GM12865 (cell line): Measurements from ENCODE around the gene WDR20.

Source experiments
- DNase-seq: peaks from one replicate; pipeline ENCODE4 v3.0.0; 2010; ENCODE audit warnings: low read depth
- H3K4me3 ChIP-seq: 2 replicates; pipeline ENCODE4 v1.5.1; 2011; ENCODE audit warnings: mild to moderate bottlenecking, low read depth, low read length, control low read depth
- TF ChIP-seq, protein P1 (sequence below): IDR thresholded peaks from 2 replicates; pipeline ENCODE4 v1.5.1; 2011; ENCODE audit warnings: low read length, control low read depth, low read depth, inconsistent platforms; ENCODE audit not compliant: insufficient read depth; ENCODE audit errors: missing control alignments

Gene WDR20

DNA sequence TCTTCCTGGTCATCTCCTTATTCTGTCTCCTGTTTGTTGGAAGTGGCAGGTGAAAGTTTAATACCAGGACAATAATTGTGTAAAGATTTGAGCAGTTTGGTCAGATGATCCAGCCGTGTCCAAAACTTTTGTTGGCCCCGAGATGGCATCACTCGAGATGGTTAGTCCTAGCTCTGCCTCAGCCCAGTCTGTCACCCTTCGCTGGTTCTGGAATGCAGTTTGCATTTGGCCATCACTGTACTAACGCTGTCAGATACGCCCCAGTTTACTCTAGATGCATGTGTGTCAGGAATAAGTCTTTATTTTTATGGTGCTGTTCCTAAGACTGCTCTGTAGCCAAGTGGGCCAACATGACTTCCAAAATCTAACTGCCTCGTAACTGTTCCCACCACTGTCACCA lies 85.7 kb downstream of the WDR20 start:
- no peak for DNase-seq
- no peak overlapping the region for H3K4me3 ChIP-seq
- TF ChIP-seq, protein P1, sequence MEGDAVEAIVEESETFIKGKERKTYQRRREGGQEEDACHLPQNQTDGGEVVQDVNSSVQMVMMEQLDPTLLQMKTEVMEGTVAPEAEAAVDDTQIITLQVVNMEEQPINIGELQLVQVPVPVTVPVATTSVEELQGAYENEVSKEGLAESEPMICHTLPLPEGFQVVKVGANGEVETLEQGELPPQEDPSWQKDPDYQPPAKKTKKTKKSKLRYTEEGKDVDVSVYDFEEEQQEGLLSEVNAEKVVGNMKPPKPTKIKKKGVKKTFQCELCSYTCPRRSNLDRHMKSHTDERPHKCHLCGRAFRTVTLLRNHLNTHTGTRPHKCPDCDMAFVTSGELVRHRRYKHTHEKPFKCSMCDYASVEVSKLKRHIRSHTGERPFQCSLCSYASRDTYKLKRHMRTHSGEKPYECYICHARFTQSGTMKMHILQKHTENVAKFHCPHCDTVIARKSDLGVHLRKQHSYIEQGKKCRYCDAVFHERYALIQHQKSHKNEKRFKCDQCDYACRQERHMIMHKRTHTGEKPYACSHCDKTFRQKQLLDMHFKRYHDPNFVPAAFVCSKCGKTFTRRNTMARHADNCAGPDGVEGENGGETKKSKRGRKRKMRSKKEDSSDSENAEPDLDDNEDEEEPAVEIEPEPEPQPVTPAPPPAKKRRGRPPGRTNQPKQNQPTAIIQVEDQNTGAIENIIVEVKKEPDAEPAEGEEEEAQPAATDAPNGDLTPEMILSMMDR = no peak

DNA sequence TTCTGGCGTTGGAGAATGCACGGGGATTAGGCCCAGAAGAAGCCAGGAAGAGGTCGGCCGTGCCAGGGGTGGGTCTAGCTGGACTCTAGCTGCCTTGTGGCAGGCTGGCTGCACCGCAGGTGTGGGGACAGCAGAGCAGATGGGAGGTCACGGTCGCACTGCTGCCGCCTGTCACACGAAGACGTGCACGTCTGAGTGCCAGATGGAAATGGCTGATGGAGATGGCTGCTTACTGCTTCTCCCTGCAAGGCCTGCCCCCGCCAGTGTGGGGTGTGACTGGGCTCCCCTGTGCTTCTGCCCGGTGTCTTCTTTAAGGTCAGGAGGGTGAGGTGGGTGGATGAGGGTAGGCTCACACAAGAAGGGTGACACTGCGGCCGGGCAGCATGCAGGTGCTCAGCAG lies 86.2 kb downstream of the WDR20 start:
- DNase-seq = no peak
- TF ChIP-seq, protein P1 = no peak
- no peak overlapping the region for H3K4me3 ChIP-seq

DNA sequence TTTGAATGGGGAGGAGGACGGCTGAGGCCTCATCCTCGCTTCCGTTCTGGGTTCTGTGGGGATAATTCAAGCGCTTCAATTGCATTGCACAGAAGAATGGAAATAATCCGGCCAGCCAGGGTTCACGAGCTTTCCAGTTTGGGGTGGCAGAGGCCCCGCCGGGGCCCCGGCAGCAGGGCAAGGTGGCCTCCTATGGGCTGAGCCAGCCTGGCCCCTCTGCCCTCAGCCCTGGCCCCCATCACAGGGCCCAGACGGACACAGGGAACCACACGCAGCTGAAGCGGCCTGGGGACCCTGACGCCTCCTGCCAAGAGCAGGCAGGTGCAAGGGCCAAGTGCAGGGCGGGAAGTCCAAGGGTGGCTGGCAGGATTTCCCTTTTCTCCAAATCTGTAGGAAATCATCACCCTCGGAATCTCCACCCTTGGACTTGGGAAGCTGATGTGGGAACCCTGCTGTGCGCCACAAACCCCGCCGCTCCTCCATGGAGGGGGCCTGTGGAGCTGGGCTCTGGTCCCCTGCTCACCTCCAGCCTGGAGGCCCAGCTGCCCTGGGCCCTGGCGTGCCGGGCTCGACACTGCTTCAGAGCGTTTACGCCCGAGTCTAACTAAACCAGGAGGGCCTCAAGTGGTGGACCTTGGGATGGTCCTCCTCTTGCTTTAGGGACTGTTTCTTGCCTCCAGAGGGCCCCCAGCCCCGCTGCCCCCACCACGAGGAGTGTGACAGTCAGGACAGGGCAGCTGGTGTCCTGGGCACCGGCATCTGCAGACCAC lies 86.8 kb downstream of the WDR20 start:
- no peak for DNase-seq
- H3K4me3 ChIP-seq = no peak overlapping the region
- TF ChIP-seq, protein P1 = no peak

DNA sequence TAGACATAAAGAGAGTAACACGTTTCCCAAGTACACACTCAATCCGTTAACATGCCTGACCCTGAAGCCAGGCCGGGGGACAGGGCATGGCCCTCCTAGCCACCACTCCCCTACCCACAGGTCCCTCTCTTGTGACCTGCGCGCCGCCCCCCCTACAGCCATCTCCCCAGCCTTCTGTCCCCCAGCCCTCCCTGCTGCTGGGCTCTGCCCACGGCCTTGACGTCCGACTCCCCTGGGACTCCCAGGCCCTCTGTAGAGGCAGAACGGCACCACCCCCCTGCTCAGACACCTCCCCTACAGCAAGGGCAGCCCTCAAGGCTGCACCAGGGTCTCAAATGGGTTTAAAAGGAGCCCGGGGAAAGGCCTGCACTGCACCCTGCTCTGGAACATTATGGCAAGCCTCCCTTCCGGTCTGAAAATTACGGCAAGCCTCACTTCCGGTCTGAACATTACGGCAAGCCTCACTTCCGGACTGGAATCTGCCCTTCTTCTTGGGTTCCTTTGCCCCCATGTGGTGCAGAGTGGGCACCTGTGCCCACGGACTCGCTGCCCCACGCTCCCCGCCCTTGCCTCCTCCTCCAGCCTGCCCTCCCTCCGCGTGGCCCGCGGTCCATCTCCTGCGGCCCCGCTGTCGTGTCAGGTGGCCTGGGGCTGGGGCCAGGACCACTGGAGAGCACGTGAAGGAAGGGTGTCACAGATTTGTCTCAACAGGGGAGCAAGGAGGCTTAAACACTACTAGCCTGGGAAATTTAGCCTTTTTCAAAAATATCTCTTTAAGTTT lies 87.7 kb downstream of the WDR20 start:
- no peak overlapping the region for H3K4me3 ChIP-seq
- no peak for DNase-seq
- TF ChIP-seq, protein P1 = no peak

DNA sequence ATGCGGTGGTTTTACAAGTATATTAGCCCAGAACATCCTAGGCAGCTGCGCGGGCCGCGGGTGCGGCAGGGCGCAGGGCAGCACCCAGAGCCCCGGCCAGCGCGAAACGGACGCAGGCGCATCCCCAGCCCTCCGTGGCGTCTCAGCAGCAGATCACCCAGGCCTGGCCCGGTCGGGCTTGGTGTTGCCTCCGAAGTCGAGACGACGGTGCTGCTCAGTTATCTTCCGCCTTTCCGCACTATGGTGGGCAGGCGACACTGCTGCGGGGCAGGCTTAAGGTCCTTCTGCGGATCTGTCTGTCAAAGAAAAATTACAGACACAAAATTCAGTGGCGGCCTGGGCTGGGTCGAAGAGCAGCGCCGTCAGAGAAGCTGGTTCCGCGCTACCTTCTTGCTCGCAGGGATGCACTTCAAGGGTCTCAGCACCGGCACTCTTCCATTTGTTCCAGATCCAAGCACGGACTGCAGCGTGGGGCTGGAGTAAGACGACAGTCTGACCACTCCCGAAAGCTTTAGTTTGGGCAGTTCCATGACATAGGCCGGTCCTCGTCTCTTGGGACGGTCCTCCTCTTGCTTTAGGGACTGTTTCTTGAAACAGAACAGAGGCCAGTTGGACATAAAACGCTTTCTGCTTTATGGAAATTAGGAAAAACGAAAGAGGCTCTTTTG lies 89.5 kb downstream of the WDR20 start:
- DNase-seq = no peak
- H3K4me3 ChIP-seq = no peak overlapping the region
- TF ChIP-seq, protein P1 = no peak

DNA sequence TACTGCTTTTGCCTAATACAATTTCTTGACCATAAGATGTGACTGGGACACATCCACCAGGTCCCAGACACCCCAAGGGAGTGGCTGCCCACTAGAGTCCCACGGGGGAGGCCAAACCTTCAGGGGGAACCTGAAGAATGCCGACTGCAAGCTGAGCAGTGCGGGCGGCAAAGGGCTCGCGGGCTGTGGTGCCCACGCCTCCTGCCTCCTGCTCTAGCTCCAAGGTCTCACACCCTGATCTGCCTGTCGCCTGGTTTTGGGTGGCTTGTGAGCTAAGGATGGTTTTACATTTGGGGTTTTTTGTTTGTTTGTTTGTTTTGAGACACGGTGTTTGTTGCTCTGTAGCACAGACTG lies 90.0 kb downstream of the WDR20 start:
- H3K4me3 ChIP-seq = no peak overlapping the region
- TF ChIP-seq, protein P1 = no peak
- DNase-seq = no peak
